B cell (primary cell): ENCODE data around the gene HOATZ.

Source experiments
- CTCF ChIP-seq: fragments of 200-600 bp; IDR thresholded peaks from one replicate; pipeline ENCODE4 v1.8.0; 2022; ENCODE audit warnings: antibody characterized with exemption, mild to moderate bottlenecking
- EZH2 ChIP-seq: IDR thresholded peaks from 2 replicates; pipeline ENCODE4 v1.6.1; 2012; ENCODE audit warnings: borderline replicate concordance, low read depth, mild to moderate bottlenecking, moderate library complexity, low read length; ENCODE audit not compliant: insufficient read depth, poor library complexity, severe bottlenecking

DNA sequence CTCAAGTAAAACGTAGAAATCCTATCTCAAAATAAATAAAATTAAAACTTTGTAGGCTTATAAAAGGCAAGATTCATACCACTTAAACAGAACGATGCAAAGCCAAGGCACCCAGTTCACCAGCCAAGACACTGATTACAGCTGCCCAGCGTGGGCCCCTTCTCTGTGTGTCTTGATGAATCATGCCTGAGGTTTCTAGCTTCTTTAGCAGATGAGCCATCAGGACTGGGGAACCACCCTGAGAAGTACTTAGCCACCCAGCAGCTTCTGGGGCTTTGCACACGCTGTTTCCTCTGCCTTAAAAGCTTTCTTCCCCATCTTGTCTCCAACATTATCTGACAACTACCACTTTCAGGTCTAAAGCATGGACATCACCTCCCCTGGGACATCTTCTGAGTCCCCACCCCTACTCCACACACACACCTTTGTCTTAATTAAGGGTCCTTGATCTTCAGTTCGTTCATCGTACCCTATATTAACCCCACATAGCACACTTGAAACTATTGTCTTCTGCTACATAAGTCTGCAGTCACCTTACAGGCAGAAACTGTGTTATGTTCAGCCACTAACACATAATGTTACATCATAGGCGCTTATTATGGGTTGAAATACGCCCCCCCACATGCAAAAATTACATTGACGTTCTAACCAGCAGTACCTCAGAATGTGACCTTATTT lies 17.2 kb downstream of the HOATZ start:
- no peak for TF ChIP-seq CTCF
- no peak for TF ChIP-seq EZH2
